ENCODE data around the gene KCNH8.
"Not testable (repeated sequence)": the region's sequence is repeated elsewhere in the genome, so short reads cannot be mapped to it uniquely, and the experiment has no call there.

KCNH8 gene

DNA sequence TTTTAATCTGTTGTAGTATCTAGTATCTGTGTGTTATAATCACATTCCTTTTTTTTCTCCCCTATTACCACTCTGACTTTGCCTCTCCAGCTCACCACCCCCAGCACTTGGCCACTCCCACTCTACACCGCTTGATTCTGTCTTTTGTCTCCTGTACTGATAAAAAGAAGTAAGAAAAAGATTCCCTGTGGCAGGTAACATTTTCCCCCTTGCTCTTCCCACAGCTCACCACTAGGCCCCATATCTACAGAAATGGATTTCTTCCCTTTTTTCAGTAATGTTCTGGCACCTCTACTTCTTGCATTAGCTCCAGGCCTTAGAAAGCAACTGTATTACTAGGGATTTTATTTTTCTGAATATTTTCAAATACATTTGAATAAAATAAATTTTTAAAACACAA is 25.6 kb downstream of the KCNH8 start:
- DNase-seq (ENCODE audit: low read depth): no peak

DNA sequence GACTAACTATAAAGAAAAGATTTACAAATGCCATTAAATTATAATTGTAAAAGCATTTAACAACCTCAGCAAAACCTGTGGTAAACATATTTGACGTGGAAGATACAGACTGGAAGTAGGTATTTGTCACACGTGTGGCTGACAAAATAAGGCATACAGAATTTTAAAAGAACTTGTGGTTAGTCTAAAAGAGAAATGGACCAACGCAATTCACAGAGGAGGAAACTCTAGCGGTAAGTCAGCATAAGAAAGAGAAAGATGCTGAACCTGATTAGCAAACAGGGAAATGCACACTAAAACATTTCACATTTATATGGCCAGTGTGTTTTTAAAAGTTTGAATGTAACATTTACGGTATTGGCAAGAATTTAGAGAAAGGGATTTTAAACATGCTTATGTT is 35.3 kb downstream of the KCNH8 start:
- DNase-seq (ENCODE audit: low read depth): no peak

GRCh38 chr3:19190126-19190525 is 41.8 kb downstream of the KCNH8 start:
- no peak for DNase-seq (ENCODE audit: low read depth)

DNA sequence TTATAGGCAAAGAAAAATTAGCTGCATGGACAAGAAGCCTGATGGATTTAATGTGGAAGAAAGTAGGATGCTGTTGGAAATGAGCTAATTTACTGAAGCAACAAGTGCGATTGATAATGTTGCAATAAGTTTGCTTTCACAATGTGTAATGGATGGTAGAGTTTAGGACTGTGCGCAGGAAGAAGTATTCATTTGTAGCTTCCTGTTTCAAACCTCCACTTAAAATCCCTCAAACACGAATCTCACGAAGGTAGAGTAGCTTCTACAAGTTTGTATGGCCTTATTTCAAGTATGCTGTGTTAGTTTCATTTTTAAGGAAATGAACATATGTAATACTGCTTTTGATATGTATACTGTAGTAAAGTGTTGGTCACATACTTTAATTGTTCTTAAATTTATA is 42.3 kb downstream of the KCNH8 start:
- no peak for DNase-seq (ENCODE audit: low read depth)

DNA sequence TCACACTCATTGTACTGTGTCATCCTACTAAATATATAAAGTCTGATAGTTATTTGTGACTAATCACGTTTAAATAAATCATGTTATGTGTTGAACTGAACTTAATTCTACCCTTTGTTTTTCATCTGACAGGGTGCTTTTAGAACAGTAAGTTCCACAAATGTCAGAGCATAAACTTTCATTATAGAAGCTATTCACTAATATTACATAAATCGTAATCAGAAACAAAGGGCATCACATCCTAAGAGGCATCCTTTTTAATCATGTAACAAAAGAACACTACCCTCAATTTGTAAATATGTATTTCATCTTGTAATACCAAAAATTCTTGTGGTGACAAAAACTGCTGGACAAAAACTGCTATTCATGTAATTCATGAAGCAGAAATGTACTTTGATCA is 50.8 kb downstream of the KCNH8 start:
- DNase-seq (ENCODE audit: low read depth): no peak

DNA sequence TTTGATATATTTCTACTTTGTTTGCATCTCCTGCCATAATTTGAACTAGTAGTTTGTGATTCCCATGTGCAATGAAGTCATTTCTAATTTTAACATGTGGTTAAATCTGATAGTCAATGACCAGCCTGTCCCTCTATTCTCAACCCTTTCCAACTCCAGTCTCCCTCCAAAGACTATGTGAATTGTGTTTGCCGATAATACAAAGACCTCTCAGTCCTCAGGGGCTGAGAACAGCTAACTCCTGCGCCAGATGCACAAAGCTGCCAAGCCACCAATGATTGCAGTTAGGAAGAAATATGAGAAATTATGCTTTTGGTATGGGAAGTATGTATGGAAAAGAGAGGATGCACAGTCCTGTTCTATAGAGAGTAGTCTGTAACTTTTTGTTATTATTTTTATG is 54.0 kb downstream of the KCNH8 start:
- DNase-seq (ENCODE audit: low read depth): no peak

DNA sequence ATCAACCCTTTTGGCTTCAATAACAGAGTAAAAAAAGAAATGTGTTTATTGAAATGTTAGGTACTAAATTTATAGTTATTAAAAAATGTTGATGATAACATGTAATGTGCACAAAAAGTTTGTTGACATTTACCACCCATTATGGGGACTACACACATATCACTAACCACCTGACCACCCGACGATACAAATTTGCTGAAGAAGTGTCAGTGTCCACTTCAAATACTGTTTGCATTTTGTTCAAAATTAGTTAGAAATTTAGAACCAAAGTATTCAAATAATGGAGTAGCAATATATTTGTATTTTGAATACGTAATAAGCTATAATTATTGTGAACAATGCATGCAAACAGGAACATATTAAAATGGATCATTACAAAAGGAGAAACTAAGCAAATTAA is 54.4 kb downstream of the KCNH8 start:
- no peak for DNase-seq (ENCODE audit: low read depth)

DNA sequence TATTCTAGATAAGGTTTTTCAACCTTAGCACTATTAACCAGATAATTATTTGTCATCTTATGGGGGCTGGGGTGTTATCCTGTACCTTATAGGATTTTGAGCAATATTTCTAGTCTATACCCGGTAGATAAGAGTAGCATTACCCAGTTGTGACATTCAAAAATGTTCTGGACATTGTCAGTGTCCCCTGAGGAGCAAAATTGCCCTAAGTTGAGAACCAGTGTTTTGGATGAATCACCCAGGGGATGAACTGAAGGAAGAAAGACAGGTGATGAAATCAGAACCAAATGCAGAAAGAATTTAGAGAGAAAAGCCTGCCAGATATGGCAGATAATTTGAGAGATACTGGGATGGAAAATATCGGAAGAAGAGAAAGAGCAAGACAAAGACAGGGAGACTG is 58.2 kb downstream of the KCNH8 start:
- no peak for DNase-seq (ENCODE audit: low read depth)

DNA sequence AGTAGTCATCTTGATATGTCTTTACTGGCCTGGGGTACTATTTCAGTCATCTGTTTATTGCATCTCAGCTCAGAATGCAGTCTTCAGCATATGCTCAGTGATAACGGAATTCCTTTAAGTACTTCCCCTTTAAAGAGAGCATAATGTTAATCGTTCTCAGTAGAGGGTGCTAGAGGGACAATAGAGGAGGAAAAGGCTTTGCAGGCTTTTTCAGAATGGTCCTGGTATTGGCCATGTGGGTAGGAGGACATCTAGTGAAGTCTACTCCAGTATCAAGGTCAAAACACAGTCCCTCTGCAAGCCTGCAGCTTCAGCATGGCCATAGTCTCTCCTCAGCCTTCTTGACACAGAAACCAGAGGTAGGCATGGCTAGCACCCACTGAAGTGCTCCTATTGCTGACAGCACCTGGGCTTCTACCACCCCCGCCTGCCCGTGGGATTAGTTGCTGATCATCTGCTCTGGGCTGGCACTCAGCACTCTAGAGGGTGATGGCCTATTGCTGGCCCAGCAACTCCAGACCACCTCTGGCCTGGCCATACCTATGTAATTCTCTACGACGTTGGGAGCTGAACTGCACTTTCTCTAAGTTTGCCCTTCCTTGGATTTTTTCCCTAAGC is 65.4 kb downstream of the KCNH8 start:
- no peak for DNase-seq (ENCODE audit: low read depth)

GRCh38 chr3:19215427-19215826 is 67.1 kb downstream of the KCNH8 start:
- no peak for DNase-seq (ENCODE audit: low read depth)

DNA sequence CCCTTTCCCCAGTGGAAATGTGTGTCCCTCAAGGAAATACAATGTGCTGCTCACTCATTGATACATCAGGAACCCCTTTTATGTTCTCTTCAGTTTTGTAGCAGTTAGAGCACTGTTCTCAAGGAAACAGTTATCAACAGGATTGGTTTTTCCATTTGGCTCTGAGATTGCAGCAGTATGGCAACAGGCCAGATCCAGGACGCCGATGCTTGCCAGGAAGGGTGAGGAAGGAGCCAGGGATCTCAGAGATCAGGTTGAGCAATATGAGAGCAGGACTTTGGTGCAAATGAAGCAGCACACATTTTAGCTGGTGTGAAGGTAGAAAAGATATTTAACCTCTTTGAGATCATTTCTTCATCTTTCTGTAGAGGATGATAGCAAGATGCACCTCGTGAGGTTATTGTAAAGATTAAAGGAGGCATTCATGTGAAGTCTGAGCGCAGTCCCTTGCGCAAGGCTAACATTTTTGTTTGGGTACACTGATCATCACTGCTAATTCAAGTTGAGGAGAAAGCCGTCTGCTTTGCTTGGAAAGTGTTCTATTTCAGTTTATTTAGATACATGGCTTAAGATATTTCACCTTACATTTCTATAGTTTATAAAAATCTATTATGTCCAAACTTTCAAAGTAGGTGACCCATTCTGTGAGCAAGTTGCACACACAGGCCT is 68.5 kb downstream of the KCNH8 start:
- DNase-seq (ENCODE audit: low read depth): no peak

DNA sequence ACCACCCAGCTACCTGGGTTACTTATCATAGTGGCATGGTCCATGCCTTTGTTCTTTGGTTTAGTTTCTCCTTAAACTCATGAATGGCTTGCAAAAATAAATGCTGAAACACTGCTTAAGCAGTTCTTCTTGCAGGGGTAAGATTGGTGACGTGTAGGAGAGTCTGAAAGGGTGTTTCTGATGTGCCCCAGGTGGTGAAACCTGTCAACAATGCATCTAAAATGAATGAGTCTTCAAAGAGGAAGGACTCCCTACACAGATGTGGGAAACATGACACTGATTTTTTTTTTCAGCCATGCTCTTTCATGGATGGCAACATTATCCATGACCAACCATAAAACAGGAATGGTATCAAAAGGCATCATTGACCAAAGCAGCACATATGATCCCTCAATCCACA is 72.0 kb downstream of the KCNH8 start:
- DNase-seq (ENCODE audit: low read depth): no peak

DNA sequence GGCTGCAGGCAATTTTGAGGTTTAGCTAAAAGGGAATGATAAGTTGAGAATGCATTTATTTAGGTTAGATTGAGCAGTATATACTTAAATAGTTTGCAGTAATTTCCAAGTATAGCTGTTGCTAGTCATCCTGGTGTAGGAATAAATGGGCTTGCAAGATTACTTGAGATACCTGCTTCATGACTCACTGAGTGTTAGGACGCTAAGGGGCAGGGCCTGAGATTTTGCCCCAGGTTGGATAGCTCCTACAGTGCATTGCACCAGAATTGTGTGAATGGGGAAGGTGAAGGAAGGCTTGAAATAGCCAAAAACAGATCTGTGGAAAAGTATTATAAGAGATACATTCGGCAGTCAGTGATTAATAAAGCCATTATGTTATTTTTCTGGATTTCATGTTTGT is 72.8 kb downstream of the KCNH8 start:
- no peak for DNase-seq (ENCODE audit: low read depth)

GRCh38 chr3:19226479-19226878 is 78.2 kb downstream of the KCNH8 start:
- DNase-seq (ENCODE audit: low read depth): no peak

DNA sequence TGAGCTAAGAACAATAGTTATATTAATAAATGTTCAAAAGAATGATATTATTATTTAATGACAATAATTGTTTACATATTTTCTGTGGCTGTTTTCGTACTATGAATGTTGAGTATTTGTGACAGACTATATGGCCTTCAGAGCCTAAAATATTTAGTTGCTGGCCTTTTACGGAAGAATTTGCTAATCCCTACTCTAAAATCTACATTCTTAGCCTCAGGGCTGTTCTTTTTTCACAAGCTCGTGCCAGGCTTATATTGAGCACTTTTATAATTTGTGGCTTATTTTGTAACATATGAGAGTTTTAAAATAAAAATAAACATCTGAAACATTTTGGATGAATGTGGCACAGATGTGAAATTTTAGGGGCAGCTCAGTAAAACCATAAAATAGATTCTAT is 79.9 kb downstream of the KCNH8 start:
- no peak for DNase-seq (ENCODE audit: low read depth)

DNA sequence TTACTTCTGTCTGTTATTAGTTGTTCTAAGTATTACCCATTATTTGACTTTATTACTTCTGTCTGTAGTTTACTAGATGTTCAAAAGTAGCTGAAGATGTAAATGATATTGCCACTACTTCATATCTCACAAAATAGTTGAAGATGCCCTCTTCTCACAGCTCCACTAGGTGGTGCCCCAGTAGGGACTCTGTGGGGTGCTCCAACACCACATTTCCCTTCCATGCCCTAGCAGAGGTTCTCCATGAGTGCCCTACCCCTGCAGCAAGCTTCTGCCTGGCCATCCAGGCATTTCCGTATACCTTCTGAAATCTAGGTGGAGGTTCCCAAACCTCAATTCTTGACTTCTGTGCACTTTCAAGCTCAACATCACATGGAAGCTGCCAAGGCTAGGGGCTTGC is 80.8 kb downstream of the KCNH8 start:
- DNase-seq (ENCODE audit: low read depth): no peak

- DNase-seq (ENCODE audit: low read depth): not testable (repeated sequence)
Observed at GRCh38 chr3:19229881-19230280, 81.6 kb downstream of the KCNH8 start.

DNA sequence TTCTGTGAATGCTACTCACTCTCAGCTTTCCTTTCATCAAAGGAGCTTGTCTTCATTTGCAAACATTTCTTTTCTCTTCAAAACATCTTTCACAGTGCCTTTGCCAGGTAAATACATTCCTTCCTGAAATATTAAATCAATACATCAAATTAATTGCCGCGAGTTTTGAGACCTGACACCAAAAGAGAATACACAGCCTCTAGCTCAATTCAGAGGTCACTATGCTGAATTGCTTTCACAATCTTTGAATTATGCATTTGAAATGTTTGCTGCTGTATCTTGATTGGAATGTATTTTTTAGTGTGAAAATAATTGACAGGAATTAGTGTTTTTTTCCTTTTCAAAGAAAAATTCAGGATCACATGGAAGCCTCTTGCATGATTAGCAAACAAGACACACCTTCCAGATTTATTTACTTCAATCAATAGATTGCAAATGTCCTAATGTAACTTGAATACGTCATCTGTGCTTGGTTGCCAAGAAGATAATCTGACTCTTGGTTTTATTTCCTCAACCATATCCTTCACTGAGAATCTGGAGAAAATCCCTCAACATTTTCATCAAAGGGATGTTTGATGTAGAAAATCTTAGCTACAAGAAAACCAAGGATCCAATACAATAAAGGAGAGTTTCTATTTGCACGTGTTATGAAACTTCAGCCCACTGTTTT is 83.6 kb downstream of the KCNH8 start:
- DNase-seq (ENCODE audit: low read depth): no peak

GRCh38 chr3:19232566-19232965 is 84.3 kb downstream of the KCNH8 start:
- DNase-seq (ENCODE audit: low read depth): no peak

DNA sequence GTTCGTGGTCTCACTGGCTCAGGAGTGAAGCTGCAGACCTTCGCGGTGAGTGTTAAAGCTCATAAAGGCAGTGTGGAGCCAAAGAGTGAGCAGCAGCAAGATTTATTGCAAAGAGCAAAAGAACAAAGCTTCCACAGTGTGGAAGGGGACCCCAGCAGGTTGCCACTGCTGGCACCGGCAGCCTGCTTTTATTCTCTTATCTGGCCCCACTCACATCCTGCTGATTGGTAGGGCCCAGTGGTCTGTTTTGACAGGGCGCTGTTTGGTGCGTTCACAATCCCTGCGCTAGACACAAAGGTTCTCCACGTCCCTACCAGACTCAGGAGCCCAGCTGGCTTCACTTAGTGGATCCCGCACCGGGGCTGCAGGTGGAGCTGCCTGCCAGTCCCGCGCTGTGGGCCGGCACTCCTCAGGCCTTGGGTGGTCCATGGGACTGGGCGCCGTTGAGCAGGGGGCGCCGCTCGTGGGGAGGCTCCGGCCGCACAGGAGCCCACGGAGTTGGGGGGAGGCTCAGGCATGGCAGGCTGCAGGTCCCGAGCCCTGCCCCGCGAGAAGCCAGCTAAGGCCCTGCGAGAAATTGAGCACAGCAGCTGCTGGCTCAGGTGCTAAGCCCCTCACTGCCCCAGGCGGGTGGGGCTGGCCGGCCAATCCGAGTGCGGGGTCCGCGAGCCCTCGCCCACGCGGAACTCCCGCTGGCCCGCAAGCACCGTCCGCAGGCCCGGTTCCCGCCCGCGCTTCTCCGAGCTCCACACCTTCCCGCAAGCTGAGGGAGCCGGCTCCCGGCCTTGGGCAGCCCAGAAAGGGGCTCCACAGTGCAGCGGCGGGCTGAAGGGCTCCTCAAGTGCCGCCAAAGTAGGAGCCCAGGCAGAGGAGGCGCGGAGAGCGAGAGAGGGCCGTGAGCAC is 85.8 kb downstream of the KCNH8 start:
- not testable (repeated sequence) for DNase-seq (ENCODE audit: low read depth)

DNA sequence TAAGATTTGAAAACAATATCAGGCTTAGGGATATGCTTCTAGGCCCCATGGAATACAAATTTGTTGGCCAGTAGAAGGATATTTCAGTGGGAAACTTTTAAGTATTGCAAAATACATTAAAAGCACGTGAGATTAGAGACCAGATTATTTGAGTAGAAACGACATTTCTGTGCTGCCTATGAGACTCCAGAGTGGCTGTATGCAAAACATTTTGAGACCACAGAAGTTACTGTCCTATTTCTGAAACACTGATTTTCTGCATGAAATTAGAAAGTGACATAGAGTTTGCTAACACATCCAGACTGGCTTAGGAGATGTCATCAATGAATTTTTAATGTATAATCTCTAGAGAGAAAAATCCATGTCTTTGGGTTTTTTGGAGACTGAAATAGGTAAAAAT is 99.8 kb downstream of the KCNH8 start:
- DNase-seq (ENCODE audit: low read depth): no peak

GRCh38 chr3:19248767-19249166 is 100.5 kb downstream of the KCNH8 start:
- DNase-seq (ENCODE audit: low read depth): no peak
